Germinal center (tissue), 1 donor: ENCODE data around the gene IGF1.

Experiments
- DNase-seq: peaks from one replicate; pipeline ENCODE4 v3.0.0; 2012; ENCODE audit warnings: mixed read lengths, low spot score

The IGF1 gene

GRCh38 chr12:102480406-102480805 is at the start of gene IGF1:
Gene IGF1, minus strand, starts transcription at chr12:102480563. Its CDS starts 182 bp downstream, at chr12:102480381.
- no peak for DNase-seq

- DNase-seq: no peak
Measured at GRCh38 chr12:102528111-102528510, 47.7 kb upstream of the IGF1 start.

- no peak for DNase-seq
Measured at GRCh38 chr12:102527171-102527720, 46.9 kb upstream of the IGF1 start.

GRCh38 chr12:102526656-102527055 is 46.3 kb upstream of the IGF1 start:
- no peak for DNase-seq

GRCh38 chr12:102522768-102523167 is 42.4 kb upstream of the IGF1 start:
- no peak for DNase-seq

GRCh38 chr12:102521662-102522277 is 41.4 kb upstream of the IGF1 start:
- DNase-seq: no peak

- no peak for DNase-seq
Measured at GRCh38 chr12:102518871-102519270, 38.5 kb upstream of the IGF1 start.

- no peak for DNase-seq
Measured at GRCh38 chr12:102514696-102515095, 34.3 kb upstream of the IGF1 start.

- DNase-seq: no peak
Measured at GRCh38 chr12:102513739-102514138, 33.4 kb upstream of the IGF1 start.

GRCh38 chr12:102513272-102513671 is 32.9 kb upstream of the IGF1 start:
- no peak for DNase-seq

GRCh38 chr12:102512523-102512922 is 32.2 kb upstream of the IGF1 start:
- no peak for DNase-seq

- DNase-seq: no peak
Measured at GRCh38 chr12:102511575-102511974, 31.2 kb upstream of the IGF1 start.

- DNase-seq: no peak
Measured at GRCh38 chr12:102510463-102510862, 30.1 kb upstream of the IGF1 start.

GRCh38 chr12:102510031-102510430 is 29.7 kb upstream of the IGF1 start:
- DNase-seq: no peak

- DNase-seq: no peak
Measured at GRCh38 chr12:102509123-102509626, 28.8 kb upstream of the IGF1 start.

- no peak for DNase-seq
Measured at GRCh38 chr12:102508052-102508451, 27.7 kb upstream of the IGF1 start.

- no peak for DNase-seq
Measured at GRCh38 chr12:102507301-102507700, 26.9 kb upstream of the IGF1 start.

GRCh38 chr12:102504871-102505270 is 24.5 kb upstream of the IGF1 start:
- DNase-seq: no peak

- no peak for DNase-seq
Measured at GRCh38 chr12:102504280-102504679, 23.9 kb upstream of the IGF1 start.

GRCh38 chr12:102503831-102504230 is 23.5 kb upstream of the IGF1 start:
- DNase-seq: no peak

GRCh38 chr12:102503056-102503681 is 22.8 kb upstream of the IGF1 start:
- DNase-seq: no peak

- no peak for DNase-seq
Measured at GRCh38 chr12:102501773-102502172, 21.4 kb upstream of the IGF1 start.

GRCh38 chr12:102498471-102498870 is 18.1 kb upstream of the IGF1 start:
- no peak for DNase-seq

GRCh38 chr12:102497743-102498142 is 17.4 kb upstream of the IGF1 start:
- DNase-seq: no peak
